WERI-Rb-1 (cell line): Measurements from ENCODE around the gene NR2C2.

Source experiments
- DNase-seq: peaks from one replicate; pipeline ENCODE4 v3.0.0-alpha.2; 2020
- H3K27ac ChIP-seq: fragments of 250-450 bp; sonication (Bioruptor Pico); 2 replicates; pipeline ENCODE4 v1.5.1; 2020; ENCODE audit warnings: mild to moderate bottlenecking, moderate library complexity
- H3K27me3 ChIP-seq: fragments of 250-450 bp; sonication (Bioruptor Pico); 2 replicates; pipeline ENCODE4 v1.5.1; 2021; ENCODE audit warnings: mild to moderate bottlenecking, low read depth, moderate library complexity; ENCODE audit not compliant: insufficient read depth, severe bottlenecking
- H3K36me3 ChIP-seq: fragments of 250-450 bp; sonication (Bioruptor Pico); 2 replicates; pipeline ENCODE4 v1.5.1; 2020; ENCODE audit warnings: mild to moderate bottlenecking, moderate library complexity
- H3K4me3 ChIP-seq: 2 replicates; pipeline ENCODE4 v1.5.1; 2011; ENCODE audit warnings: low read depth, mild to moderate bottlenecking, control low read depth, low read length
- H3K9me3 ChIP-seq: fragments of 250-450 bp; sonication (Bioruptor Pico); 2 replicates; pipeline ENCODE4 v1.5.1; 2021; ENCODE audit warnings: mild to moderate bottlenecking, moderate library complexity; ENCODE audit not compliant: severe bottlenecking
- CTCF ChIP-seq: IDR thresholded peaks from 2 replicates; pipeline ENCODE4 v1.5.1; 2011; ENCODE audit warnings: low read depth, mild to moderate bottlenecking, control low read depth, inconsistent platforms, low read length

Gene NR2C2

GRCh38 chr3:15011174-15011573 lies 63.8 kb downstream of the NR2C2 start:
- Histone ChIP-seq H3K4me3 (no peak overlapping the region), H3K36me3 (peaks cover 43% of the 10 kb centered on the region), H3K27ac (no peak overlapping the region), H3K9me3 (no peaks in the 10 kb centered on the region), H3K27me3 (no peaks in the 10 kb centered on the region)
- no peak for DNase-seq
- TF ChIP-seq CTCF, result no peak

- DNase-seq, result no peak
- Histone ChIP-seq H3K27ac (no peak overlapping the region), H3K9me3 (no peaks in the 10 kb centered on the region), H3K27me3 (no peaks in the 10 kb centered on the region), H3K4me3 (no peak overlapping the region), H3K36me3 (peaks cover 63% of the 10 kb centered on the region)
- TF ChIP-seq CTCF, result no peak
These were observed 67.4 kb downstream of the NR2C2 start for GRCh38 chr3:15014606-15015328.

GRCh38 chr3:15015456-15015855 lies 68.1 kb downstream of the NR2C2 start:
- Histone ChIP-seq H3K27me3 (no peaks in the 10 kb centered on the region), H3K27ac (no peak overlapping the region), H3K36me3 (peaks cover 68% of the 10 kb centered on the region), H3K4me3 (no peak overlapping the region), H3K9me3 (no peaks in the 10 kb centered on the region)
- no peak for TF ChIP-seq CTCF
- no peak for DNase-seq

GRCh38 chr3:15017191-15017590 lies 69.8 kb downstream of the NR2C2 start:
- no peak for TF ChIP-seq CTCF
- H3K9me3 ChIP-seq, result no peaks in the 10 kb centered on the region
- H3K27me3 ChIP-seq, result no peaks in the 10 kb centered on the region
- H3K4me3 ChIP-seq, result no peak overlapping the region
- H3K36me3 ChIP-seq, result peaks cover 82% of the 10 kb centered on the region
- no peak overlapping the region for H3K27ac ChIP-seq
- no peak for DNase-seq

GRCh38 chr3:15023249-15023648 lies 75.9 kb downstream of the NR2C2 start:
- H3K9me3 ChIP-seq, result no peaks in the 10 kb centered on the region
- TF ChIP-seq CTCF, result no peak
- peaks cover 84% of the 10 kb centered on the region for H3K36me3 ChIP-seq
- DNase-seq, result no peak
- no peak overlapping the region for H3K4me3 ChIP-seq
- no peaks in the 10 kb centered on the region for H3K27me3 ChIP-seq
- no peak overlapping the region for H3K27ac ChIP-seq

- H3K36me3 ChIP-seq, result peaks cover 86% of the 10 kb centered on the region
- H3K9me3 ChIP-seq, result no peaks in the 10 kb centered on the region
- no peak for TF ChIP-seq CTCF
- no peaks in the 10 kb centered on the region for H3K27me3 ChIP-seq
- no peak for DNase-seq
- no peak overlapping the region for H3K4me3 ChIP-seq
- no peak overlapping the region for H3K27ac ChIP-seq
These were observed 76.3 kb downstream of the NR2C2 start for GRCh38 chr3:15023719-15024118.
